Neutrophil (primary cell): ENCODE measurements around the gene MEGF6.

Experiments used
- H3K27ac ChIP-seq: fragments of 200-600 bp; sonication (generic); 2 replicates; pipeline ENCODE4 v1.5.1; 2016; ENCODE audit warnings: mild to moderate bottlenecking, moderate library complexity
- H3K27me3 ChIP-seq: fragments of 200-600 bp; sonication (generic); 2 replicates; pipeline ENCODE4 v1.6.0; 2016; ENCODE audit warnings: mild to moderate bottlenecking
- H3K36me3 ChIP-seq: fragments of 200-600 bp; sonication (generic); 2 replicates; pipeline ENCODE4 v1.5.1; 2017
- H3K4me1 ChIP-seq, 2 experiments: fragments of 200-600 bp in 1 of 2; sonication (generic) in 1 of 2; 1 replicate in 1 of 2; 2 replicates in 1 of 2; pipeline versions ENCODE4 v1.5.1 to v1.6.1; 2013 to 2016; ENCODE audit warnings: low read depth in 1 of 2, low read length in 1 of 2, mild to moderate bottlenecking in 1 of 2, moderate library complexity in 1 of 2; ENCODE audit not compliant: control insufficient read depth in 1 of 2, insufficient read depth in 1 of 2
- H3K4me3 ChIP-seq, 2 experiments: fragments of 200-600 bp in 1 of 2; sonication (generic) in 1 of 2; 1 replicate in 1 of 2; 2 replicates in 1 of 2; pipeline ENCODE4 v1.5.1; 2013 to 2016; ENCODE audit warnings: low read depth in 1 of 2, low read length in 1 of 2, mild to moderate bottlenecking in 1 of 2, moderate library complexity in 1 of 2
- H3K9me3 ChIP-seq: fragments of 200-600 bp; sonication (generic); 2 replicates; pipeline ENCODE4 v1.5.1; 2016
- TF ChIP-seq, protein P1 (sequence below): fragments of 200-600 bp; sonication (generic); IDR thresholded peaks from 2 replicates; pipeline ENCODE4 v1.5.1; 2016; ENCODE audit warnings: antibody characterized with exemption

Gene MEGF6

DNA sequence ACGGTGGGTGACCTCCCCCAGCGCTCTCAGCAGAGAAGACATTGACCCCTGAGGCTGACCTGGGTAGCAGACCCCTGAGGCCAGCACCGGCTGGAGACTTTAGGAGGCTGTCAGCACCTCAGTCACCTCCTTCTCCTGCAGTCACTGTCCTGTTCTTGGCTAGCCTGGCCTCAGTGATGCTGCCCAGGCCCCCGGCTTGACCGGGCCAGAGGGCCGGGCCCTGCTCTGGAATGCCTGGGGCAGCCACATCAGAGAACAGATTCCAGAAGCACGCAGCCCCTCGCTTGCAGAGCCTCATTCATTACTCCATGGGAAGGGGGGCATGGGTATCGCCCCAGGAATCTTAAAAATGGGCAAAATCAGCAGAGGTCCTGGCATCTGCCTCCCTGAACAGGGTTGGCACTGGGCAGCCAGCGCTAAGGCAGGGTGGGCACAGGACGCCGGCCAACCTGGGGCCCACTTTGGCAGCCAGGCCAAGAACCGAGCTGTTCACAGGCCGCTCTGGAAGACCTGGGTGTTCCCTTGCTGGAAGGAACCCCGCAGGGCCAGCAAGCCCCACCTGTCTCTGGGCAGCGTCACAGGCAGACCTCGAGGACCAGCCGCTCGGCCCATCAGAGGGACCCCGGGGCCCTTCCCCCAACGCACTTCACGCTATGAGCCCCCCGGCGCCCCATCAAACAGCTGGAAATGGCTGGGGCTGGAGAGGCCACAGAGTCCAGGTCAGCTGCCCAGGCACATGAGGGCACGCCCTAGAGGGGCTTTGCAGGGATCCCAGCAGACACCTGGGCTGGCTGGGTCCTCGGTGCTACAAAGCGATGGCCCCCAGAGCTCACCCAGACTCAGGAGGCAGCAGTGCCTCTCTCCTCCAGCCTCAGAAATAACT, 45.1 kb downstream of the MEGF6 start:
- no peaks in the 10 kb centered on the region for H3K27me3 ChIP-seq
- no peaks in the 10 kb centered on the region for H3K36me3 ChIP-seq
- TF ChIP-seq, protein P1, sequence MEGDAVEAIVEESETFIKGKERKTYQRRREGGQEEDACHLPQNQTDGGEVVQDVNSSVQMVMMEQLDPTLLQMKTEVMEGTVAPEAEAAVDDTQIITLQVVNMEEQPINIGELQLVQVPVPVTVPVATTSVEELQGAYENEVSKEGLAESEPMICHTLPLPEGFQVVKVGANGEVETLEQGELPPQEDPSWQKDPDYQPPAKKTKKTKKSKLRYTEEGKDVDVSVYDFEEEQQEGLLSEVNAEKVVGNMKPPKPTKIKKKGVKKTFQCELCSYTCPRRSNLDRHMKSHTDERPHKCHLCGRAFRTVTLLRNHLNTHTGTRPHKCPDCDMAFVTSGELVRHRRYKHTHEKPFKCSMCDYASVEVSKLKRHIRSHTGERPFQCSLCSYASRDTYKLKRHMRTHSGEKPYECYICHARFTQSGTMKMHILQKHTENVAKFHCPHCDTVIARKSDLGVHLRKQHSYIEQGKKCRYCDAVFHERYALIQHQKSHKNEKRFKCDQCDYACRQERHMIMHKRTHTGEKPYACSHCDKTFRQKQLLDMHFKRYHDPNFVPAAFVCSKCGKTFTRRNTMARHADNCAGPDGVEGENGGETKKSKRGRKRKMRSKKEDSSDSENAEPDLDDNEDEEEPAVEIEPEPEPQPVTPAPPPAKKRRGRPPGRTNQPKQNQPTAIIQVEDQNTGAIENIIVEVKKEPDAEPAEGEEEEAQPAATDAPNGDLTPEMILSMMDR, result no peak
- no peaks in the 10 kb centered on the region for H3K9me3 ChIP-seq
- H3K4me1 ChIP-seq, result no peaks in the 10 kb centered on the region
- no peak overlapping the region for H3K27ac ChIP-seq
- H3K4me3 ChIP-seq, result no peak overlapping the region

DNA sequence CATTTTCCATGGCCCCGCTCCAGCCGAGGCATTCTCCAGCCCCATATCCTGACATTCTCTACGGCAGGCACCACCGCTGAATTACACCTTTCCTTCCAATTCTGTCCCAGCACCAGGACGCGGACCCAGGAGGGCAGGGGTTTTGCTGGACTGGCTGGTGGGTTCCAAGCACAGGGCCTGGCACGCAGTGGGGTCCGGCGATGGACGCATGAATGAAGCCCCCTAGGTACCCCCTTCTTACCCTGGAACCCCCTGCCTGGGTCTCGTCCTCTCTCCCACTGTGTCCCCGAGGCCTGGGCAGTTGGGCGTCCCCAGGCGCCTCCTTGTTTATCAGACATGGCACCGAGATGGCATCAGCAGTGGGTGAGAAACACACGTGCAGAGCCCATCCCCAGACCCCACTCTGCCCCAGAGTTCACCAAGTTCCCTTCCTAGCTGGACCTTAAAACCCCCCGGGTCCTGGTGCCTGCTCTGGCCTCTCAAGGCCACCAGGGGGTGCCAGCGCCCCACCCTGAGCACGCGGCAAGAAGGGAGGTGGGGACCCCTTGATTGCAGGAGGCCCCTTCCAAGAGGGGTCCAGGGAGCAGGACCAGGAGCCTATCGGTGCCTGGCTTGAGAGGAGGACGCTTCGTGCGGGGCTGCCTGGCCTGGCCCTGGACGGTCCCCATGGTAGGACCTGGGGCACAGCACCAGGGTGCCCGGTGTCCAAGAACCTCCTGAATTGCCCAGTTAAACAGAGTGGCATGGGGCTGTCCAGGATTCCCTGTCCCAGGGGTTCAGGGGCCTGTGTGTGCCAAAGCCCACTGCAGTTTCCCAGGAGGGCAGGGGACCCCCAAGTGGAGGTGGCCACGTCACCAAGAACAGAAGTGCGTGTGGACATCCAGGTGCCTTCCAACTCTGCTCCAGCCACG, 46.1 kb downstream of the MEGF6 start:
- TF ChIP-seq, protein P1, result peak; percentile 79
- Histone ChIP-seq H3K4me3 (no peak overlapping the region), H3K4me1 (no peaks in the 10 kb centered on the region), H3K27ac (no peak overlapping the region), H3K9me3 (no peaks in the 10 kb centered on the region), H3K27me3 (no peaks in the 10 kb centered on the region), H3K36me3 (no peaks in the 10 kb centered on the region)

DNA sequence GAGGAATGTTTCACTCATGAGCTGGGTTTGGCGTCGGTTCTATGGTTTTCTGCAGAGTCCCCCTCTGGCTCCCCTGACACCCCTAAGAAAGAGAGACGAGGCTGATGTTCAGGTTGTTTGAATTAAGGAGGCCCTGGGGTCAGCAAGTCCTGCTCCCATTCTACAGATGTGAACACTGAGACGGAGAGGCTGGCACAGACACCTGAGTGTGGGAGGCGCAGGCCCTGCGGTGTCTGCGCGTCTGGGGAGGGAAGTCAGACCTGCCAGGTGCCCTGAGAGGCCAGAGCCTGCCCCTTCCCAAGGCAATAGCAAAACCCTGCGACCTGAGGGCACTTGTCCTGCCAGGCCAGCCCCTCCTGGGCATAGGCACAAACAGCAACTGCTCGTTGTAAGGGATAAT, 47.7 kb downstream of the MEGF6 start:
- H3K4me1 ChIP-seq, result no peaks in the 10 kb centered on the region
- TF ChIP-seq, protein P1, result no peak
- H3K36me3 ChIP-seq, result no peaks in the 10 kb centered on the region
- no peak overlapping the region for H3K4me3 ChIP-seq
- H3K27ac ChIP-seq, result no peak overlapping the region
- no peaks in the 10 kb centered on the region for H3K27me3 ChIP-seq
- no peaks in the 10 kb centered on the region for H3K9me3 ChIP-seq

DNA sequence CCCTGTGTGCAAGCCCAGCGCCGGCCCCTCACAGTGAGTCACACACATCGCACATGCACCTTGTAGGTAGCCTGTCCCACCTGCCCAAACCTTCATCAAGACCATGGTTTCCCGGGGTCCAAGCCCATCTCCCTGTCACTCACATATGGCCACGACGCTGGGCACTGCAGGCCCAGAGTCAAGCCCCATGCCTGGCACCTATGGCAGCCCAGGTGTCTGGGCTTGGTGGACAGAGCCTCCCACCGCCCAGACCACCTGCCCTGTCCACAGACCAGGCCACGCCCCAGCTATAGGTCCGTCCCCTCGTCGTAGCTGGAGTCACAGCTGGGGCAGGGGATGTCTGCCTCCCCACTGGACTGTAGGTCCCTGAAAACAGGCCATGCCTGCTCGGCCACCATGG, 48.2 kb downstream of the MEGF6 start:
- H3K27me3 ChIP-seq, result no peaks in the 10 kb centered on the region
- H3K36me3 ChIP-seq, result no peaks in the 10 kb centered on the region
- no peaks in the 10 kb centered on the region for H3K4me1 ChIP-seq
- no peaks in the 10 kb centered on the region for H3K9me3 ChIP-seq
- no peak overlapping the region for H3K27ac ChIP-seq
- no peak overlapping the region for H3K4me3 ChIP-seq
- TF ChIP-seq, protein P1, result no peak

DNA sequence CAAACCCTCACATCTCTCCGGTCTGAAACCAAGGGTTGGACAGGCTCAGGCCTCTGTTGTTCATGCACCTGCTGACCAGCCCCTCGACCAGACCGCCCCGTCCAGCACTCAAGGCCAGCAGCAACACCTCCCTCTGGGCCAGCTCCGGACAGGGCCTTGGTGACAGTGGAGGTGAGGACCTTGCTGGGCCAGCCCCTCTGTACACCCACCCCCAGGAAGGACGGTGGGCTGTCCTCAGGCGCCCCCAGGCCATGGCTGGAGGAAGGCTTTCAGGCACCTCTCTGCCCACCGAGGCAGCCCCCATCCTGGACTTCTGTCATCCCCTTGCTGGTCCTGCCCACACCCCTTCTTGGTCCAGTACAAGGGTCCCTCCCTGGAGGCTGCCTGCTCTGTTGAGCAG, 48.6 kb downstream of the MEGF6 start:
- H3K27me3 ChIP-seq, result no peaks in the 10 kb centered on the region
- H3K36me3 ChIP-seq, result no peaks in the 10 kb centered on the region
- H3K9me3 ChIP-seq, result no peaks in the 10 kb centered on the region
- TF ChIP-seq, protein P1, result no peak
- H3K4me3 ChIP-seq, result no peak overlapping the region
- H3K4me1 ChIP-seq, result no peaks in the 10 kb centered on the region
- no peak overlapping the region for H3K27ac ChIP-seq
